HL-60 (cell line): ENCODE results near the gene CIB2.

ENCODE experiments used
- DNase-seq, 2 experiments: peaks; one replicate each; pipeline ENCODE4 v3.0.0-alpha.2; 2010 to 2020; ENCODE audit warnings: low read depth in 1 of 2, low spot score in 1 of 2
- H3K27ac ChIP-seq: fragments of 250-450 bp; sonication (Bioruptor Pico); replicated peaks from 2 replicates; pipeline ENCODE4 v1.5.1; 2020; ENCODE audit warnings: mild to moderate bottlenecking, moderate library complexity
- H3K27me3 ChIP-seq: fragments of 250-450 bp; sonication (Bioruptor Pico); 2 replicates; pipeline ENCODE4 v1.5.1; 2021; ENCODE audit warnings: mild to moderate bottlenecking, moderate library complexity; ENCODE audit not compliant: insufficient read depth, poor library complexity, severe bottlenecking
- H3K4me3 ChIP-seq: replicated peaks from 2 replicates; pipeline ENCODE4 v1.5.1; 2011; ENCODE audit warnings: mild to moderate bottlenecking, control low read depth, low read length; ENCODE audit not compliant: insufficient read depth
- GABPA ChIP-seq: IDR thresholded peaks from 2 replicates; pipeline ENCODE4 v1.6.1; 2012; ENCODE audit warnings: low read depth
- POLR2AphosphoS5 ChIP-seq: IDR thresholded peaks from 2 replicates; pipeline ENCODE4 v1.6.1; 2012; ENCODE audit warnings: low read depth
- SPI1 ChIP-seq: IDR thresholded peaks from 2 replicates; pipeline ENCODE4 v1.6.1; 2012; ENCODE audit warnings: low read depth, mild to moderate bottlenecking, borderline replicate concordance
- TF ChIP-seq, protein P1 (sequence below): IDR thresholded peaks from 2 replicates; pipeline ENCODE4 v1.6.1; 2012; ENCODE audit warnings: low read depth; ENCODE audit not compliant: insufficient replicate concordance
- TF ChIP-seq, protein P2 (sequence below): IDR thresholded peaks from one replicate; pipeline ENCODE4 v1.5.1; 2011; ENCODE audit warnings: low read length, control low read depth, inconsistent platforms; ENCODE audit not compliant: insufficient read depth

Gene CIB2

DNA sequence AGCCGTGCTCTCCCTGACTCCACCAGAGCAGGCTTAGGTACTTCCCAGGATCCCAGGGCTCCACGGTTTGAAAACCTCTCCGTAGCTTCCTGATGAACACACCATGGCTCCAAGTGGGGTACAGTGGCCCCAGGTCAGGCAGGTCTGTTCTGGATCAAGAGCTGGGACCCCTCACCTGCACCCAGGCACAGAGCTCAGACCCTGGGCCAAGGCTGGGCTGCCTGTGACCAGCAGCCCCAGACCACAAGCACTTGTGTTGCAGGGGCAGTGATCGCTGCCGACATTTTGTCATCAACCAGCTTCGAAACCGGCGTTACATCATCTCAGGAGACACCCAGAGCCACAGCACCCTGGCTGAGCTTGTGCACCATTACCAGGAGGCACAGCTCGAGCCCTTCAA lies 33.6 kb downstream of the CIB2 start:
- Histone ChIP-seq H3K27ac (no peak overlapping the region), H3K4me3 (no peak overlapping the region), H3K27me3 (no peaks in the 10 kb centered on the region)
- TF ChIP-seq, protein P1, sequence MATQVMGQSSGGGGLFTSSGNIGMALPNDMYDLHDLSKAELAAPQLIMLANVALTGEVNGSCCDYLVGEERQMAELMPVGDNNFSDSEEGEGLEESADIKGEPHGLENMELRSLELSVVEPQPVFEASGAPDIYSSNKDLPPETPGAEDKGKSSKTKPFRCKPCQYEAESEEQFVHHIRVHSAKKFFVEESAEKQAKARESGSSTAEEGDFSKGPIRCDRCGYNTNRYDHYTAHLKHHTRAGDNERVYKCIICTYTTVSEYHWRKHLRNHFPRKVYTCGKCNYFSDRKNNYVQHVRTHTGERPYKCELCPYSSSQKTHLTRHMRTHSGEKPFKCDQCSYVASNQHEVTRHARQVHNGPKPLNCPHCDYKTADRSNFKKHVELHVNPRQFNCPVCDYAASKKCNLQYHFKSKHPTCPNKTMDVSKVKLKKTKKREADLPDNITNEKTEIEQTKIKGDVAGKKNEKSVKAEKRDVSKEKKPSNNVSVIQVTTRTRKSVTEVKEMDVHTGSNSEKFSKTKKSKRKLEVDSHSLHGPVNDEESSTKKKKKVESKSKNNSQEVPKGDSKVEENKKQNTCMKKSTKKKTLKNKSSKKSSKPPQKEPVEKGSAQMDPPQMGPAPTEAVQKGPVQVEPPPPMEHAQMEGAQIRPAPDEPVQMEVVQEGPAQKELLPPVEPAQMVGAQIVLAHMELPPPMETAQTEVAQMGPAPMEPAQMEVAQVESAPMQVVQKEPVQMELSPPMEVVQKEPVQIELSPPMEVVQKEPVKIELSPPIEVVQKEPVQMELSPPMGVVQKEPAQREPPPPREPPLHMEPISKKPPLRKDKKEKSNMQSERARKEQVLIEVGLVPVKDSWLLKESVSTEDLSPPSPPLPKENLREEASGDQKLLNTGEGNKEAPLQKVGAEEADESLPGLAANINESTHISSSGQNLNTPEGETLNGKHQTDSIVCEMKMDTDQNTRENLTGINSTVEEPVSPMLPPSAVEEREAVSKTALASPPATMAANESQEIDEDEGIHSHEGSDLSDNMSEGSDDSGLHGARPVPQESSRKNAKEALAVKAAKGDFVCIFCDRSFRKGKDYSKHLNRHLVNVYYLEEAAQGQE, result no peak
- TF ChIP-seq, protein P2, sequence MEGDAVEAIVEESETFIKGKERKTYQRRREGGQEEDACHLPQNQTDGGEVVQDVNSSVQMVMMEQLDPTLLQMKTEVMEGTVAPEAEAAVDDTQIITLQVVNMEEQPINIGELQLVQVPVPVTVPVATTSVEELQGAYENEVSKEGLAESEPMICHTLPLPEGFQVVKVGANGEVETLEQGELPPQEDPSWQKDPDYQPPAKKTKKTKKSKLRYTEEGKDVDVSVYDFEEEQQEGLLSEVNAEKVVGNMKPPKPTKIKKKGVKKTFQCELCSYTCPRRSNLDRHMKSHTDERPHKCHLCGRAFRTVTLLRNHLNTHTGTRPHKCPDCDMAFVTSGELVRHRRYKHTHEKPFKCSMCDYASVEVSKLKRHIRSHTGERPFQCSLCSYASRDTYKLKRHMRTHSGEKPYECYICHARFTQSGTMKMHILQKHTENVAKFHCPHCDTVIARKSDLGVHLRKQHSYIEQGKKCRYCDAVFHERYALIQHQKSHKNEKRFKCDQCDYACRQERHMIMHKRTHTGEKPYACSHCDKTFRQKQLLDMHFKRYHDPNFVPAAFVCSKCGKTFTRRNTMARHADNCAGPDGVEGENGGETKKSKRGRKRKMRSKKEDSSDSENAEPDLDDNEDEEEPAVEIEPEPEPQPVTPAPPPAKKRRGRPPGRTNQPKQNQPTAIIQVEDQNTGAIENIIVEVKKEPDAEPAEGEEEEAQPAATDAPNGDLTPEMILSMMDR, result no peak
- TF ChIP-seq GABPA (no peak), POLR2AphosphoS5 (no peak), SPI1 (no peak)
- DNase-seq, result no peak

GRCh38 chr15:78093242-78094020 lies 37.8 kb downstream of the CIB2 start:
- no peak for DNase-seq
- Histone ChIP-seq H3K27me3 (no peaks in the 10 kb centered on the region), H3K27ac (no peak overlapping the region), H3K4me3 (no peak overlapping the region)
- TF ChIP-seq POLR2AphosphoS5 (no peak), GABPA (no peak)

DNA sequence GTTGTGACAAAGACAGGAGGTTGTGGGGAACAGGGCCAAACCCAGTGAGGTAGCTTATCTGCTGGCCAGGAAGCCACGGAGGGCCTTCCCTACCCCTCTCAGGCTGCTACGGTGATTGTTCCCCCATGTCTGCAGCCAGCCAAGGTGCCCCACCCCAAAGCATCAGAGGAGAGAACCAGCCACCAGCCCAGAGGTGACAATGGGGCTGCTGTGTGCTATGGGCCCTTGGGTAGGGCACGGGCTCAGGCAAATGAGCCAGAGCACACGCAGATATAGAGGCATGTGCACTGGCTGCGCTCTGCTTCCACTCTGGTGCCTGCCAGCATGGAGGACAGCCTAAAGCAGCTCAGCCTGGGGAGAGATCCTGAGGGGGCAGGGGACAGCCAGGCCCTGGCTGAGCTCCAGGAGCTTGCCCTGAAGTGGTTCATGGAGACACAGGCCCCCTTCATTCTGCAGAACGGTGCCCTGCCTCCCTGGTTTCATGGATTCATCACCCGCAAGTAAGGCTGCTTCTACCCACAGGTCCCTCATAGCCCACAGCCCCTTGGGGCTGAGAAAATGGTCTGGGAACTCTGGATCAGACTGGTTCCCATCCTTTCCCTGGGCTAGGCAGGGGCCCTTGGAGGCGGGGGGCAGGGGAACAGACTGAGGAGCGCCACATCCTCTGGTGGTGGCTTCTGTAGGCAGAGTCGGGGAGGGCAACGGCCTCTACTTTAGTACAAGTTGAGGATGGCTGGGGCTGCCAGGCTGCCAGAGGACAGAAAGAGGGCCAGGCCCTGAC lies 38.8 kb downstream of the CIB2 start, which contains the start of gene SH2D7:
TSS of gene SH2D7 (plus strand) at position 301 of the 781 bp plus-strand sequence. CDS start at position 325, 24 bp downstream.
- H3K27ac ChIP-seq, result no peak within 1 kb of the TSS
- H3K27me3 ChIP-seq, result no peaks in the 10 kb centered on the region
- DNase-seq, result no peak
- no peak within 1 kb of the TSS for H3K4me3 ChIP-seq
- TF ChIP-seq GABPA, result no peak
- no peak for TF ChIP-seq POLR2AphosphoS5
- no peak for TF ChIP-seq SPI1
- TF ChIP-seq, protein P1, result no peak
- TF ChIP-seq, protein P2, result no peak

- no peak for DNase-seq
- H3K4me3 ChIP-seq, result no peak overlapping the region
- TF ChIP-seq, protein P1, result no peak
- TF ChIP-seq, protein P2, result no peak
- TF ChIP-seq POLR2AphosphoS5 (no peak), SPI1 (no peak), GABPA (no peak)
- no peak overlapping the region for H3K27ac ChIP-seq
- H3K27me3 ChIP-seq, result no peaks in the 10 kb centered on the region
Observed at GRCh38 chr15:78090422-78091063, 40.7 kb downstream of the CIB2 start.
